ENCODE results near the gene EXOC3L2.

Gene EXOC3L2

GRCh38 chr19:45217193-45217956 is 27.8 kb downstream of the EXOC3L2 start:
- peaks cover 88% of the 10 kb centered on the region for H3K27me3 Mint-ChIP-seq

GRCh38 chr19:45216667-45217066 is 28.5 kb downstream of the EXOC3L2 start:
- Mint-ChIP-seq H3K9me3 (no peaks in the 10 kb centered on the region), H3K27ac (no peak overlapping the region), H3K4me1 (peaks cover 7% of the 10 kb centered on the region), H3K4me3 (no peak overlapping the region), H3K36me3 (no peaks in the 10 kb centered on the region), H3K27me3 (peaks cover 88% of the 10 kb centered on the region)
- ATAC-seq, result no peak

More at GRCh38 chr19:45217193-45217956, 27.8 kb downstream of the EXOC3L2 start:
- no peak for ATAC-seq
- Mint-ChIP-seq H3K27ac (no peak overlapping the region), H3K4me3 (no peak overlapping the region), H3K4me1 (peaks cover 7% of the 10 kb centered on the region), H3K9me3 (no peaks in the 10 kb centered on the region), H3K36me3 (no peaks in the 10 kb centered on the region)

GRCh38 chr19:45215391-45216191 is 29.6 kb downstream of the EXOC3L2 start:
- H3K4me1 Mint-ChIP-seq, result peaks cover 7% of the 10 kb centered on the region
- ATAC-seq, result no peak
- no peak overlapping the region for H3K27ac Mint-ChIP-seq
- H3K9me3 Mint-ChIP-seq, result no peaks in the 10 kb centered on the region
- H3K36me3 Mint-ChIP-seq, result no peaks in the 10 kb centered on the region
- H3K27me3 Mint-ChIP-seq, result peaks cover 87% of the 10 kb centered on the region
- H3K4me3 Mint-ChIP-seq, result no peak overlapping the region

GRCh38 chr19:45213031-45213430 is 32.2 kb downstream of the EXOC3L2 start:
- H3K36me3 Mint-ChIP-seq, result no peaks in the 10 kb centered on the region
- H3K4me3 Mint-ChIP-seq, result no peak overlapping the region
- no peak overlapping the region for H3K27ac Mint-ChIP-seq
- peaks cover 13% of the 10 kb centered on the region for H3K4me1 Mint-ChIP-seq
- ATAC-seq, result no peak
- no peaks in the 10 kb centered on the region for H3K9me3 Mint-ChIP-seq
- H3K27me3 Mint-ChIP-seq, result peaks cover 71% of the 10 kb centered on the region

GRCh38 chr19:45211751-45212381 is 33.3 kb downstream of the EXOC3L2 start:
- no peaks in the 10 kb centered on the region for H3K36me3 Mint-ChIP-seq
- ATAC-seq, result no peak
- H3K4me1 Mint-ChIP-seq, result peaks cover 13% of the 10 kb centered on the region
- H3K27me3 Mint-ChIP-seq, result peaks cover 59% of the 10 kb centered on the region
- H3K27ac Mint-ChIP-seq, result no peak overlapping the region
- H3K9me3 Mint-ChIP-seq, result no peaks in the 10 kb centered on the region
- H3K4me3 Mint-ChIP-seq, result no peak overlapping the region

GRCh38 chr19:45206328-45206727 is 38.9 kb downstream of the EXOC3L2 start:
- H3K36me3 Mint-ChIP-seq, result peaks cover 14% of the 10 kb centered on the region
- H3K27ac Mint-ChIP-seq, result no peak overlapping the region
- H3K4me1 Mint-ChIP-seq, result peaks cover 6% of the 10 kb centered on the region
- ATAC-seq, result no peak
- peaks cover 7% of the 10 kb centered on the region for H3K27me3 Mint-ChIP-seq
- no peak overlapping the region for H3K4me3 Mint-ChIP-seq
- peaks cover 3% of the 10 kb centered on the region for H3K9me3 Mint-ChIP-seq

GRCh38 chr19:45205810-45206209 is 39.4 kb downstream of the EXOC3L2 start:
- peaks cover 14% of the 10 kb centered on the region for H3K36me3 Mint-ChIP-seq
- H3K4me3 Mint-ChIP-seq, result no peak overlapping the region
- peaks cover 2% of the 10 kb centered on the region for H3K27me3 Mint-ChIP-seq
- H3K9me3 Mint-ChIP-seq, result peaks cover 3% of the 10 kb centered on the region
- no peak overlapping the region for H3K27ac Mint-ChIP-seq
- H3K4me1 Mint-ChIP-seq, result peaks cover 6% of the 10 kb centered on the region
- ATAC-seq, result no peak

GRCh38 chr19:45202637-45203036 is 42.6 kb downstream of the EXOC3L2 start:
- Mint-ChIP-seq H3K27me3 (peaks cover 18% of the 10 kb centered on the region), H3K27ac (no peak overlapping the region), H3K4me1 (no peaks in the 10 kb centered on the region), H3K9me3 (peaks cover 3% of the 10 kb centered on the region), H3K36me3 (peaks cover 14% of the 10 kb centered on the region), H3K4me3 (no peak overlapping the region)
- ATAC-seq, result no peak

- peaks cover 14% of the 10 kb centered on the region for H3K36me3 Mint-ChIP-seq
- no peak overlapping the region for H3K27ac Mint-ChIP-seq
- no peaks in the 10 kb centered on the region for H3K4me1 Mint-ChIP-seq
- H3K27me3 Mint-ChIP-seq, result peaks cover 26% of the 10 kb centered on the region
- H3K9me3 Mint-ChIP-seq, result peaks cover 3% of the 10 kb centered on the region
- no peak for ATAC-seq
- H3K4me3 Mint-ChIP-seq, result no peak overlapping the region
Observed at GRCh38 chr19:45200568-45200967, 44.6 kb downstream of the EXOC3L2 start.

GRCh38 chr19:45195764-45196163 is 49.4 kb downstream of the EXOC3L2 start:
- no peak for ATAC-seq
- peaks cover 26% of the 10 kb centered on the region for H3K27me3 Mint-ChIP-seq
- peaks cover 5% of the 10 kb centered on the region for H3K36me3 Mint-ChIP-seq
- H3K27ac Mint-ChIP-seq, result no peak overlapping the region
- H3K4me3 Mint-ChIP-seq, result no peak overlapping the region
- H3K9me3 Mint-ChIP-seq, result no peaks in the 10 kb centered on the region
- H3K4me1 Mint-ChIP-seq, result no peaks in the 10 kb centered on the region

GRCh38 chr19:45191375-45191774 is 53.8 kb downstream of the EXOC3L2 start:
- no peaks in the 10 kb centered on the region for H3K27me3 Mint-ChIP-seq
- ATAC-seq, result no peak
- H3K9me3 Mint-ChIP-seq, result peaks cover 3% of the 10 kb centered on the region
- peaks cover 16% of the 10 kb centered on the region for H3K36me3 Mint-ChIP-seq
- H3K27ac Mint-ChIP-seq, result no peak overlapping the region
- H3K4me3 Mint-ChIP-seq, result no peak overlapping the region
- peaks cover 10% of the 10 kb centered on the region for H3K4me1 Mint-ChIP-seq

- Mint-ChIP-seq H3K27ac (no peak overlapping the region), H3K36me3 (peaks cover 16% of the 10 kb centered on the region), H3K4me1 (peaks cover 14% of the 10 kb centered on the region), H3K27me3 (no peaks in the 10 kb centered on the region), H3K4me3 (no peak overlapping the region), H3K9me3 (peaks cover 3% of the 10 kb centered on the region)
- ATAC-seq, result no peak
Observed at GRCh38 chr19:45189971-45190370, 55.2 kb downstream of the EXOC3L2 start.

GRCh38 chr19:45187421-45188100 is 57.6 kb downstream of the EXOC3L2 start:
- no peak overlapping the region for H3K27ac Mint-ChIP-seq
- no peaks in the 10 kb centered on the region for H3K27me3 Mint-ChIP-seq
- H3K4me1 Mint-ChIP-seq, result peaks cover 31% of the 10 kb centered on the region
- ATAC-seq, result peak; percentile 79
- no peak overlapping the region for H3K4me3 Mint-ChIP-seq
- peaks cover 3% of the 10 kb centered on the region for H3K9me3 Mint-ChIP-seq
- H3K36me3 Mint-ChIP-seq, result peaks cover 20% of the 10 kb centered on the region

GRCh38 chr19:45186509-45187334 is 58.5 kb downstream of the EXOC3L2 start:
- peaks cover 19% of the 10 kb centered on the region for H3K36me3 Mint-ChIP-seq
- H3K4me1 Mint-ChIP-seq, result peaks cover 35% of the 10 kb centered on the region
- ATAC-seq, result no peak
- H3K27me3 Mint-ChIP-seq, result no peaks in the 10 kb centered on the region
- H3K9me3 Mint-ChIP-seq, result peaks cover 3% of the 10 kb centered on the region
- H3K27ac Mint-ChIP-seq, result no peak overlapping the region
- H3K4me3 Mint-ChIP-seq, result no peak overlapping the region

All from stimulated activated memory B cell treated with anti-CD40 and anti-IgM and Interleukin-4, amounts not matched to agents 10 μg/mL and 1 μg/mL and 100 μg/mL, for 72 hours (primary cell).